H54 (cell line): ENCODE measurements around the gene ERC1.

Experiments used
- DNase-seq: peaks from one replicate; pipeline ENCODE4 v3.0.0; 2011; ENCODE audit warnings: low spot score, mixed read lengths; ENCODE audit not compliant: insufficient read length
- FAIRE-seq: peaks from 3 replicates; lab custom pipeline; 2011; peaks lifted over from hg19 to GRCh38; lab: Jason Lieb, UNC
- POLR2A ChIP-seq: IDR thresholded peaks from 2 replicates; pipeline ENCODE4 v1.6.1; 2011; ENCODE audit warnings: low read depth, mild to moderate bottlenecking, low read length

The ERC1 gene

GRCh38 chr12:1356285-1356684, 365.3 kb downstream of the ERC1 start:
- DNase-seq (no peak), FAIRE-seq (no peak)
- TF ChIP-seq POLR2A = no peak

GRCh38 chr12:1357171-1357570, 366.1 kb downstream of the ERC1 start:
- DNase-seq (peak; percentile 38), FAIRE-seq (peak; percentile 97)
- TF ChIP-seq POLR2A = no peak

- no peak for DNase-seq
- no peak for TF ChIP-seq POLR2A
- no peak for FAIRE-seq
Measured at GRCh38 chr12:1357711-1358110, 366.7 kb downstream of the ERC1 start.

DNA sequence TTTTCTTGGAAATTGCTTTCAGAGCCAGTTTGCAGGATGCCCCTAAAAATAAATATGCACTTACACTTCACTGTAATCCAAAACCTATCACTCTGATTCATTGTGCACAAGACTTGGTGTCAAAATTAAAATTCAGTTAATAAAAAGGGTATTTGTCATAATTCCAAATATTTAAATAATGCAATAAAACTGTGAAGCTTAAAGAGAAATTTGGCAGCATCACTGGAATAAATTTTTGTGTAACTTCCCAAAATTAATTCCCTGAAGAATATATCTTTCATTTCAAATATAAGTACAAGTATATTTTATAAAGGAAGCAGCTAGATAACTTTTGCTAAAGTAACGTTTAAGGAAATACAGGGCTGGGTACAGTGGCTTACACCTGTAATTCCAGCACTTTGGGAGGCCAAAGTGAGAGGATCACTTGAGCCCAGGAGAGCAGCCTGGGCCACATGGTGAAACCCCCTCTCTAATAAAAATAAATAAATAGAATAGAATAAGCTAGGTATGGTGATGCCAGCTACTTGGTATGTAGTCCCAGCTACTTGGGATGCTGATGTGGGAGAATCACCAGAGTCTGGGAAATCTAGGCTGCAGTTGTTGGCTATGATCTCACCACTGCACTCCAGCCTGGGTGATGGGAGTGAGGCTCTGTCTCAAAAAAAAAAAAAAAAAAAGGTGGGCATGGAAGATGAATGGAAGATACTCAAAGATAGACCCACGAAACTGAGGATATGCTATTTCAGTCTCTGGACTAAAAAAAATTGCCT, 369.6 kb downstream of the ERC1 start:
- FAIRE-seq (peak; percentile 68), DNase-seq (no peak)
- TF ChIP-seq POLR2A = no peak

DNA sequence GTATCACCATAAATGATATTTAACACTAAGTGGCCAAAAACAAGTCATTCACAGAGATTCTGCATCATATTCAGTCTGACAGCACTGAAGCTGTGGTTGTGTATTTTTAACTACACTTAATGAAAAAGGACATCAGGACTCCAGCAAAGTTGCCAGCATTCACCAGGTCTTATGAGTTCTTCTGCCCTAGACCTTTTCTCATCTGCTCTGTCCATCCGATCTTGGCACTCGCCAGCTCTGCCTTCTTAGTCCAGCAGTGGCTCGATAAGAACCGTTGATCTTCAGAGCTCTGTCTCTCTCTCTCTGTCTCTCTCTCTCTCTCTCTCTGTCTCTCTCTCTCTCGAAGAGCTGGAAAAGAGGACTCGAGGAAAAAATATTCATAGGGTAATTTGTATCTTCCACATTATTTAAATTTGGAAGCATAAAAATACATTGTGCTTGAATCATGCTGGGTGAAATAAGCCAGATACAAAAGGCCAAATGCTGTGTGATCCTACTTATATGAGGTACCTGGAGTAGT, 371.2 kb downstream of the ERC1 start:
- FAIRE-seq (peak; percentile 6), DNase-seq (no peak)
- TF ChIP-seq POLR2A = no peak

- TF ChIP-seq POLR2A = no peak
- peak; percentile 65 for FAIRE-seq
- no peak for DNase-seq
Measured at GRCh38 chr12:1365703-1366102, 374.7 kb downstream of the ERC1 start.

GRCh38 chr12:1367331-1368291, 376.6 kb downstream of the ERC1 start:
- no peak for TF ChIP-seq POLR2A
- DNase-seq = no peak
- FAIRE-seq = peak; percentile 61

GRCh38 chr12:1369460-1369859, 378.4 kb downstream of the ERC1 start:
- no peak for FAIRE-seq
- no peak for TF ChIP-seq POLR2A

GRCh38 chr12:1369938-1370500, 379.0 kb downstream of the ERC1 start:
- TF ChIP-seq POLR2A = no peak
- DNase-seq (no peak), FAIRE-seq (peak; percentile 33)

More at GRCh38 chr12:1369460-1369859, 378.4 kb downstream of the ERC1 start:
- DNase-seq = no peak

- no peak for DNase-seq
- TF ChIP-seq POLR2A = no peak
- no peak for FAIRE-seq
Measured at GRCh38 chr12:1373901-1374735, 383.1 kb downstream of the ERC1 start.

- FAIRE-seq = no peak
- TF ChIP-seq POLR2A = no peak
- DNase-seq = no peak
Measured at GRCh38 chr12:1375323-1375722, 384.3 kb downstream of the ERC1 start.

- FAIRE-seq = no peak
- TF ChIP-seq POLR2A = no peak
- DNase-seq = no peak
Measured at GRCh38 chr12:1377117-1377516, 386.1 kb downstream of the ERC1 start.

DNA sequence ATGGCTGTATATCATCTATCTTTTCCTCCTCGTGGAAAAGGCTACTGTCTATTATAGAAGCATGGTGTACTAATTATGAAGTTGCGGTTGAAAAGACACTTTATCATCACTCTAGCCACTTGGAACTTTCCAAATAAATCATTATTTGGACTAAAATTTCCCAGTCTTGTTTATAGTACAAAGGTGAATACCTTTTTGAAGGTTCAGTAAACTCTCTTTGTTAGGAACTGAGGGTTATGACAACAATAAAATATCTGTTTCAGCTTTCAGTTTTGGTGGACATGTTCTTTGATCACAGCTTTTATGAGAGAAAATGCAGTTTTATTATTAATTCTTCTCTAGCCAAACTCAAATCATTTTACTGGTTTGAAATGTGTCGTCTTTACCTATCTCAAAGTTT, 386.7 kb downstream of the ERC1 start:
- TF ChIP-seq POLR2A = no peak
- FAIRE-seq (no peak), DNase-seq (no peak)
